Nephron progenitor cell (in vitro differentiated cells): Measurements from ENCODE around the gene SKOR1.

Experiments used
- DNase-seq: peaks from one replicate; pipeline ENCODE4 v3.0.0; 2021
- H3K27ac Mint-ChIP-seq: 2 replicates; pipeline ENCODE4 v1.8.0; 2021; ENCODE audit warnings: mild to moderate bottlenecking, moderate library complexity, mixed read lengths
- H3K27me3 Mint-ChIP-seq: 2 replicates; pipeline ENCODE4 v1.8.0; 2021; ENCODE audit warnings: mild to moderate bottlenecking, low read depth, mixed read lengths; ENCODE audit not compliant: poor library complexity
- H3K36me3 Mint-ChIP-seq: 2 replicates; pipeline ENCODE4 v1.8.0; 2021; ENCODE audit warnings: low read depth, mixed read lengths
- H3K4me1 Mint-ChIP-seq: 2 replicates; pipeline ENCODE4 v1.8.0; 2021; ENCODE audit warnings: mixed read lengths
- H3K4me3 Mint-ChIP-seq: 2 replicates; pipeline ENCODE4 v1.8.0; 2021; ENCODE audit warnings: mild to moderate bottlenecking, moderate library complexity, mixed read lengths
- H3K9me3 Mint-ChIP-seq: 2 replicates; pipeline ENCODE4 v1.8.0; 2021; ENCODE audit warnings: mild to moderate bottlenecking, moderate library complexity, mixed read lengths
- TF ChIP-seq, protein P1 (sequence below): fragments of 200-600 bp; sonication (generic); IDR thresholded peaks from 2 replicates; pipeline ENCODE4 v1.5.0; 2021; ENCODE audit warnings: antibody characterized with exemption

SKOR1 gene

DNA sequence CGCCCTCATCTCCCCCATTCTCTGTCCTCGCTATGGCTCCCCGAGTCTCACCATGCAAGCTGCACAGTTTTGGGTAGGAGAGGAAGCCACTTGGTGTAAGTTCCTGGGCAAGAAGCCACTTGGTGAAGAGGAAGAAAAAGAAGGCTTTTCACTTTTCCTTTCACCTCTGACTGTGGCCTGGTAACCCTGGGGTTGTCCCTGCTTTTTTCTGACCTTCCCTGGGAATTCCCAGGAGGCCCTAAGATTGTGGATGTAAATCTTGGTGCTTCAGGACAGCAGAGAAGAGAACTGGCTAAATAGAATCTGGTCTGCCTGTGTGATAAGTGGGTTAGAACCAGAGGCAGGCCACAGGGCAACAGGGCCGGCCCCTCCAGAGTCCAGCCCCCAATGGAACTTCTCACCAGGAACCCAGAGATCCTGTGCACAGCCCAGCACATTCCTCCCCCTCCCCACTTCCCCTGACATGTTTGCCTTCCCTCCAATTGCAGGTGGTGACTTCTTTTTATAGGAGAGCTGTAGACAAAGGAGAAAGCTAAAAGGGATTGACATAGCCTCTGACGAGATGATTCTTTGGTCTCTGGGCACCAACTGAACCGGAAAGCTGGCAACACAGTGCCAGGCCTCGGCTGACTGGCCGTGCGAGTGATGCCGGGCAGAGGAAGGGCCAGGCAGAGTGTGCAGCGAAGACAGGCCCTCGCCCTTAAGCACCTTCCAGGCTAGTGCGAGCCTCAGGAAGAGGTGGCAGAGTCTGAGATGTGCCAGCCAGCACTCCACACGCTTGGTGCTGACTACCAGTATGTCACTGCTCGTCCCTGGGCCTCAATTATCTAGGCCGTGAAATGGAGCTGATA, 19.4 kb upstream of the SKOR1 start:
- Mint-ChIP-seq H3K27ac (peak overlapping the region; percentile 54), H3K4me3 (no peak overlapping the region), H3K9me3 (no peaks in the 10 kb centered on the region), H3K27me3 (peaks cover 21% of the 10 kb centered on the region), H3K4me1 (peaks cover 63% of the 10 kb centered on the region), H3K36me3 (peaks cover 18% of the 10 kb centered on the region)
- TF ChIP-seq, protein P1, sequence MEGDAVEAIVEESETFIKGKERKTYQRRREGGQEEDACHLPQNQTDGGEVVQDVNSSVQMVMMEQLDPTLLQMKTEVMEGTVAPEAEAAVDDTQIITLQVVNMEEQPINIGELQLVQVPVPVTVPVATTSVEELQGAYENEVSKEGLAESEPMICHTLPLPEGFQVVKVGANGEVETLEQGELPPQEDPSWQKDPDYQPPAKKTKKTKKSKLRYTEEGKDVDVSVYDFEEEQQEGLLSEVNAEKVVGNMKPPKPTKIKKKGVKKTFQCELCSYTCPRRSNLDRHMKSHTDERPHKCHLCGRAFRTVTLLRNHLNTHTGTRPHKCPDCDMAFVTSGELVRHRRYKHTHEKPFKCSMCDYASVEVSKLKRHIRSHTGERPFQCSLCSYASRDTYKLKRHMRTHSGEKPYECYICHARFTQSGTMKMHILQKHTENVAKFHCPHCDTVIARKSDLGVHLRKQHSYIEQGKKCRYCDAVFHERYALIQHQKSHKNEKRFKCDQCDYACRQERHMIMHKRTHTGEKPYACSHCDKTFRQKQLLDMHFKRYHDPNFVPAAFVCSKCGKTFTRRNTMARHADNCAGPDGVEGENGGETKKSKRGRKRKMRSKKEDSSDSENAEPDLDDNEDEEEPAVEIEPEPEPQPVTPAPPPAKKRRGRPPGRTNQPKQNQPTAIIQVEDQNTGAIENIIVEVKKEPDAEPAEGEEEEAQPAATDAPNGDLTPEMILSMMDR = no peak
- DNase-seq = no peak

DNA sequence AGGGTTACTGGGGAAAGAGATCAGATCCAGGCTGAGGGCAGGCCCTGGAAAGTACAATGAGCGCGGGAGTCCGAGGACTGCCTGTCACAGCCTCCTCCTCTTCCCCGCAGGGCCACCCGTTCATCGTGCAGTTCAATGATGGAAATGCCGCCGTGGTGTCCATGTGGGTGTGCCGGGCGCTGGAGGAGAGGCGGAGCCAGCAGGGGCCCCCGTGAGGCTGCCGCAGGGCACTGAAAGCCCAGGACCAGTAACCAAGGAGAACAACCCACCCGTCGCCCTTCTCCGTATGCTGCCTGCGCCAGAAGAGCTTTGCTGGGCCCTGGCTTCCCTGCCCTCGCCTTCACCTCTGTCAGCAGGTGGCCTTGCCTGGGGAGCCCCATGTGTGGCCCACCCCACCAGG, 18.8 kb upstream of the SKOR1 start:
- H3K36me3 Mint-ChIP-seq = peaks cover 18% of the 10 kb centered on the region
- TF ChIP-seq, protein P1 = no peak
- H3K27ac Mint-ChIP-seq = no peak overlapping the region
- H3K4me1 Mint-ChIP-seq = peaks cover 61% of the 10 kb centered on the region
- H3K27me3 Mint-ChIP-seq = peaks cover 21% of the 10 kb centered on the region
- no peak overlapping the region for H3K4me3 Mint-ChIP-seq
- no peaks in the 10 kb centered on the region for H3K9me3 Mint-ChIP-seq
- no peak for DNase-seq

DNA sequence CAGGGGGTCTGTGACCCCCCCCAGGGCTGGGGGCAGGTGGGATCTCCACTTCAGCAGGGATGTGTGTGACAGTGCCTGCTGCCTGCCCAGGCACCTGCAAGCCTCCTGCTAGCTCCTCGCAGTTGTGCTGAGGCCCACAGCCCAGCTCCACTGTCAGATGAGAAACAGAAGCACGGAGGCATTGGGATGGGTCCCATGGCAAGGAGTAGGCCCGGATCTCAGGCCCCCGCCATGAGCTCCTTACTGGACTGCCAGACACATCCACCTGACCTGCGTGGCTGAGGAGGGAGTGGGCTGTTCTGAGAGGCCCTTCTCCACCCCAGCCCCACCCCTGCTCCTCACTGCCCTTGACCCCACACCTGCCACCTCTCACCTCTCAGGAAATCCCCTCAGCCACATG, 18.2 kb upstream of the SKOR1 start:
- TF ChIP-seq, protein P1 = no peak
- DNase-seq = no peak
- no peak overlapping the region for H3K27ac Mint-ChIP-seq
- peaks cover 18% of the 10 kb centered on the region for H3K36me3 Mint-ChIP-seq
- peaks cover 61% of the 10 kb centered on the region for H3K4me1 Mint-ChIP-seq
- H3K4me3 Mint-ChIP-seq = no peak overlapping the region
- H3K27me3 Mint-ChIP-seq = peaks cover 26% of the 10 kb centered on the region
- H3K9me3 Mint-ChIP-seq = no peaks in the 10 kb centered on the region

DNA sequence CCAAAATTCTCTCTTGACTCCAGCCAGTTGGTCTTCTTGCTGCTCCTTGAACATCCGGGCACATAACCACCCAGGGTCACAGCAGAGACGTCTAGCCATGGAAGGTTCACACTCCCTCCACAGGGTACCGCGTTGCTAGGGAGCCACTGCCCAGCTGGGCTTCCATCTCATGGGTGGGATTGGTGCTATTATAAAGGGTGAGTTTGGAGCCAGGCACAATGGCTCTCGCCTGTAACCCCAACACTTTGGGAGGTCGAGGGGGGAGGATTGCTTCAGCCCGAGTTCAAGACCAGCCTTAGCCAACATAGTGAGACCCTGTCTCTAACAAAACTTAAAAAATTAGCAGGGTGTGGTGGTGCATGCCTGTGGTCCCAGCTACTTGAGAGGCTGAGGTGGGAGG, 17.5 kb upstream of the SKOR1 start:
- Mint-ChIP-seq H3K27me3 (peaks cover 28% of the 10 kb centered on the region), H3K4me3 (no peak overlapping the region), H3K9me3 (no peaks in the 10 kb centered on the region), H3K36me3 (peaks cover 18% of the 10 kb centered on the region), H3K27ac (no peak overlapping the region), H3K4me1 (peaks cover 63% of the 10 kb centered on the region)
- TF ChIP-seq, protein P1 = no peak
- DNase-seq = no peak

DNA sequence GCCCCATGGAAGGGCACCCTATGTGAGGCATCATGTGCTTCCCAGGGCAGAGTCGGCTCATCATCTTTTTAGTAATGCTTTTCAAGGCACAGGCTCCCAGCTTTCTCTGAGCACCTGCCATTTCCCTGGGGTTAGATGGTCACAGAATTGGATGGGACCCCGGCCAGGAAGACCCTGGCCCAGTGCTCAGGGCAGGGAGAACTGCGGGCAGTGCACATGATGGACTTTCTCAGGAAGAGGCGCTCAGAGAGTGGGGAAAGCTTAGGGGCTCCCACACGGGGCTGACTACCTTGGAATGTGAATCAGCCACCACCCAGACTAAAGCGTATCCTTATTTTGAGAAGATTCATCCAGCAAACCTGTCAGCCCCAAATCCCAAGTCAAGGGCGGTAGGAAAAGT, 16.5 kb upstream of the SKOR1 start:
- TF ChIP-seq, protein P1 = no peak
- Mint-ChIP-seq H3K9me3 (no peaks in the 10 kb centered on the region), H3K4me3 (no peak overlapping the region), H3K27me3 (peaks cover 32% of the 10 kb centered on the region), H3K27ac (no peak overlapping the region), H3K4me1 (peaks cover 60% of the 10 kb centered on the region), H3K36me3 (peaks cover 18% of the 10 kb centered on the region)
- DNase-seq = no peak

DNA sequence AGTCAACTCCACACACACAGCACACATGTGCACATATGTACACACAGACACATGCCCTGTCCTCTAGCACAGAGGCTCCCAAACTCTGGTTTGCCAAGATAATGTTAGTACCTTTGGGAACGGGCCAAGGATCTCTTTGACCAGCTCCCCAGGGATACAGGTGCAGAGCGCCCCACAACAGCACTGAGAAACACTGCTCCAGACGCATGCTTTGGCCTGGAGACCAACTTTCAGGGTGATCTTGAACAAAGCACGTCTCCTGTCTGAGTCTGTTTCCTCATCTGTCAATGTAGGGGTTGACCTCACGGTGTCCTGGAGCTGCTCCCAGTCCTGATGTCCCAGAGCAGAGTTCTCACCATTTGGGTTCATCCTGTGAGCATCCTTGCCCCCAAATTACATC, 15.9 kb upstream of the SKOR1 start:
- TF ChIP-seq, protein P1 = no peak
- Mint-ChIP-seq H3K36me3 (peaks cover 18% of the 10 kb centered on the region), H3K27ac (no peak overlapping the region)

More for the DNA sequence above, 15.9 kb upstream of the SKOR1 start:
- peaks cover 32% of the 10 kb centered on the region for H3K27me3 Mint-ChIP-seq
- DNase-seq = no peak
- no peak overlapping the region for H3K4me3 Mint-ChIP-seq
- peaks cover 54% of the 10 kb centered on the region for H3K4me1 Mint-ChIP-seq
- no peaks in the 10 kb centered on the region for H3K9me3 Mint-ChIP-seq
